Trophoblast cell (in vitro differentiated cells and primary cell): Measurements from ENCODE around the gene CNTRL.

Source experiments
- DNase-seq, 2 donors: peaks; one replicate each; pipeline ENCODE4 v3.0.0-alpha.2; 2016
- H2AFZ ChIP-seq: 2 replicates; pipeline ENCODE4 v1.6.1; 2013; ENCODE audit warnings: low read length, moderate library complexity, mild to moderate bottlenecking; ENCODE audit not compliant: insufficient read depth, poor library complexity
- H2AK5ac ChIP-seq: 2 replicates; pipeline ENCODE4 v1.6.1; 2013; ENCODE audit warnings: mild to moderate bottlenecking, low read length
- H2BK120ac ChIP-seq: 2 replicates; pipeline ENCODE4 v1.6.1; 2013; ENCODE audit warnings: low read length, mild to moderate bottlenecking, moderate library complexity; ENCODE audit not compliant: insufficient read depth, poor library complexity
- H2BK12ac ChIP-seq: 2 replicates; pipeline ENCODE4 v1.6.1; 2013; ENCODE audit warnings: mild to moderate bottlenecking, low read length, moderate library complexity
- H2BK5ac ChIP-seq: 2 replicates; pipeline ENCODE4 v1.6.1; 2013; ENCODE audit warnings: low read length, low read depth, moderate library complexity, mild to moderate bottlenecking; ENCODE audit not compliant: poor library complexity
- H3K14ac ChIP-seq: 2 replicates; pipeline ENCODE4 v1.6.1; 2013; ENCODE audit warnings: mild to moderate bottlenecking, low read length
- H3K18ac ChIP-seq: 2 replicates; pipeline ENCODE4 v1.6.1; 2013; ENCODE audit warnings: mild to moderate bottlenecking, low read length
- H3K23ac ChIP-seq: 2 replicates; pipeline ENCODE4 v1.6.1; 2013; ENCODE audit warnings: low read length
- H3K27ac ChIP-seq: 2 replicates; pipeline ENCODE4 v1.5.1; 2013; ENCODE audit warnings: low read depth, mild to moderate bottlenecking, inconsistent platforms, low read length, moderate library complexity
- H3K27me3 ChIP-seq: 2 replicates; pipeline ENCODE4 v1.6.1; 2013; ENCODE audit warnings: inconsistent platforms, mild to moderate bottlenecking, low read length, moderate library complexity; ENCODE audit not compliant: insufficient read depth
- H3K36me3 ChIP-seq, 2 experiments: 1 replicate in 1 of 2; 2 replicates in 1 of 2; pipeline ENCODE4 v1.6.1; 2013; ENCODE audit warnings: low read length in 2 of 2, mild to moderate bottlenecking in 2 of 2, moderate library complexity in 1 of 2; ENCODE audit not compliant: insufficient read depth in 2 of 2, control insufficient read depth in 1 of 2
- H3K4ac ChIP-seq: 2 replicates; pipeline ENCODE4 v1.6.1; 2013; ENCODE audit warnings: low read depth, mild to moderate bottlenecking, low read length, moderate library complexity
- H3K4me1 ChIP-seq, 2 experiments: 1 replicate in 1 of 2; 2 replicates in 1 of 2; pipeline ENCODE4 v1.6.1; 2013; ENCODE audit warnings: low read length in 2 of 2, mild to moderate bottlenecking in 2 of 2, moderate library complexity in 1 of 2; ENCODE audit not compliant: insufficient read depth in 2 of 2, control insufficient read depth in 1 of 2
- H3K4me2 ChIP-seq: 2 replicates; pipeline ENCODE4 v1.6.1; 2013; ENCODE audit warnings: inconsistent platforms, mild to moderate bottlenecking, low read length, moderate library complexity
- H3K4me3 ChIP-seq: 2 replicates; pipeline ENCODE4 v1.5.1; 2013; ENCODE audit warnings: mild to moderate bottlenecking, low read depth, low read length, inconsistent platforms
- H3K79me1 ChIP-seq: one replicate; pipeline ENCODE4 v1.6.1; 2013; ENCODE audit warnings: low read length
- H3K79me2 ChIP-seq: 2 replicates; pipeline ENCODE4 v1.6.1; 2013; ENCODE audit warnings: low read length, mild to moderate bottlenecking; ENCODE audit not compliant: control insufficient read depth, insufficient read depth, poor library complexity
- H3K9ac ChIP-seq: 2 replicates; pipeline ENCODE4 v1.6.1; 2013; ENCODE audit warnings: mild to moderate bottlenecking, low read length
- H3K9me3 ChIP-seq: 2 replicates; pipeline ENCODE4 v1.6.1; 2013; ENCODE audit warnings: low read depth, mild to moderate bottlenecking, control low read depth, inconsistent platforms, low read length; ENCODE audit not compliant: insufficient read depth
- H4K12ac ChIP-seq: 2 replicates; pipeline ENCODE4 v1.6.1; 2013; ENCODE audit warnings: low read depth, mild to moderate bottlenecking, low read length, moderate library complexity
- H4K8ac ChIP-seq: 2 replicates; pipeline ENCODE4 v1.6.1; 2013; ENCODE audit warnings: low read depth, mild to moderate bottlenecking, low read length, moderate library complexity
- H4K91ac ChIP-seq: one replicate; pipeline ENCODE4 v1.6.1; 2013; ENCODE audit warnings: low read depth, mild to moderate bottlenecking, low read length, moderate library complexity
- whole genome bisulfite sequencing: extraction: QIAGEN DNeasy Blood & Tissue Kit; methylation state at CpG from one replicate; pipeline ENCODE4 v1.1.7; 2013; ENCODE audit warnings: missing lambda C conversion rate; ENCODE audit not compliant: insufficient read length, insufficient coverage; ENCODE audit errors: extremely low coverage; 5-methylcytosine and 5-hydroxymethylcytosine counted together

The CNTRL gene

GRCh38 chr9:121055642-121056143, 19.1 kb upstream of the CNTRL start:
- H3K4ac ChIP-seq, result no peak overlapping the region
- peaks cover 0 to 1% of the 10 kb centered on the region in 2 experiments for H3K36me3 ChIP-seq
- no peak overlapping the region for H3K18ac ChIP-seq
- H2BK120ac ChIP-seq, result no peak overlapping the region
- H3K23ac ChIP-seq, result no peak overlapping the region
- WGBS, result no CpG with 5 or more reads among the region's 2 CpGs
- no peak overlapping the region for H3K14ac ChIP-seq
- no peak overlapping the region for H4K8ac ChIP-seq
- no peaks in the 10 kb centered on the region for H3K79me2 ChIP-seq
- H3K4me1 ChIP-seq, result peaks cover 0 to 2% of the 10 kb centered on the region in 2 experiments
- no peak overlapping the region for H3K4me2 ChIP-seq
- no peak overlapping the region for H4K12ac ChIP-seq
- no peaks in the 10 kb centered on the region for H3K9me3 ChIP-seq
- no peak overlapping the region for H3K27ac ChIP-seq
- no peak for DNase-seq
- H3K27me3 ChIP-seq, result no peaks in the 10 kb centered on the region
- no peak overlapping the region for H2BK5ac ChIP-seq
- no peak overlapping the region for H2AFZ ChIP-seq
- no peak overlapping the region for H2AK5ac ChIP-seq
- no peak overlapping the region for H3K9ac ChIP-seq
- H3K79me1 ChIP-seq, result no peaks in the 10 kb centered on the region
- no peak overlapping the region for H4K91ac ChIP-seq
- no peak overlapping the region for H3K4me3 ChIP-seq
- no peak overlapping the region for H2BK12ac ChIP-seq

GRCh38 chr9:121057821-121058220, 16.9 kb upstream of the CNTRL start:
- no peak for DNase-seq
- H2BK5ac ChIP-seq, result no peak overlapping the region

GRCh38 chr9:121059513-121059912, 15.2 kb upstream of the CNTRL start:
- no CpG with 5 or more reads among the region's 6 CpGs for WGBS
- Histone ChIP-seq H3K4me3 (no peak overlapping the region), H2BK120ac (no peak overlapping the region), H3K4ac (no peak overlapping the region), H3K23ac (no peak overlapping the region), H3K27ac (no peak overlapping the region), H4K91ac (no peak overlapping the region), H3K27me3 (no peaks in the 10 kb centered on the region), H2BK5ac (no peak overlapping the region), H3K36me3 (peaks cover 0 to 1% of the 10 kb centered on the region in 2 experiments), H3K9ac (no peak overlapping the region), H4K8ac (no peak overlapping the region), H3K18ac (no peak overlapping the region), H4K12ac (no peak overlapping the region), H3K14ac (no peak overlapping the region), H2AK5ac (no peak overlapping the region), H3K4me2 (no peak overlapping the region), H3K79me2 (no peaks in the 10 kb centered on the region), H3K9me3 (no peaks in the 10 kb centered on the region), H2BK12ac (no peak overlapping the region), H3K4me1 (no peaks in the 10 kb centered on the region), H2AFZ (no peak overlapping the region), H3K79me1 (no peaks in the 10 kb centered on the region)
- DNase-seq, result no peak

More at GRCh38 chr9:121057821-121058220, 16.9 kb upstream of the CNTRL start:
- Histone ChIP-seq H3K79me2 (no peaks in the 10 kb centered on the region), H4K91ac (no peak overlapping the region), H3K14ac (no peak overlapping the region), H3K4ac (no peak overlapping the region), H3K4me1 (peaks cover 0 to 2% of the 10 kb centered on the region in 2 experiments), H3K27ac (no peak overlapping the region), H4K8ac (no peak overlapping the region), H3K4me3 (no peak overlapping the region), H3K4me2 (no peak overlapping the region), H3K23ac (no peak overlapping the region), H3K36me3 (peaks cover 0 to 1% of the 10 kb centered on the region in 2 experiments), H2BK120ac (no peak overlapping the region), H4K12ac (no peak overlapping the region), H2AFZ (no peak overlapping the region), H2BK12ac (no peak overlapping the region), H3K18ac (no peak overlapping the region), H2AK5ac (no peak overlapping the region), H3K79me1 (no peaks in the 10 kb centered on the region), H3K9ac (no peak overlapping the region), H3K27me3 (no peaks in the 10 kb centered on the region), H3K9me3 (no peaks in the 10 kb centered on the region)
- WGBS, result no CpG with 5 or more reads among the region's 5 CpGs

- no peaks in the 10 kb centered on the region for H3K79me2 ChIP-seq
- no peak overlapping the region for H3K27ac ChIP-seq
- H3K18ac ChIP-seq, result no peak overlapping the region
- no peaks in the 10 kb centered on the region for H3K27me3 ChIP-seq
- H3K36me3 ChIP-seq, result peaks cover 0 to 1% of the 10 kb centered on the region in 2 experiments
- H3K14ac ChIP-seq, result no peak overlapping the region
- no peak overlapping the region for H3K4ac ChIP-seq
- no peak overlapping the region for H3K23ac ChIP-seq
- no peak overlapping the region for H3K4me2 ChIP-seq
- H3K9me3 ChIP-seq, result no peaks in the 10 kb centered on the region
- WGBS, result no CpG with 5 or more reads among the region's 6 CpGs
- no peak overlapping the region for H2AFZ ChIP-seq
- H4K8ac ChIP-seq, result no peak overlapping the region
- no peaks in the 10 kb centered on the region for H3K4me1 ChIP-seq
- H3K79me1 ChIP-seq, result no peaks in the 10 kb centered on the region
- H4K91ac ChIP-seq, result no peak overlapping the region
- no peak overlapping the region for H3K4me3 ChIP-seq
- H2BK5ac ChIP-seq, result no peak overlapping the region
- H4K12ac ChIP-seq, result no peak overlapping the region
- no peak overlapping the region for H2BK120ac ChIP-seq
- peak; percentile 63 to 89 for DNase-seq
- H3K9ac ChIP-seq, result no peak overlapping the region
- H2AK5ac ChIP-seq, result no peak overlapping the region
- H2BK12ac ChIP-seq, result no peak overlapping the region
These were observed 14.6 kb upstream of the CNTRL start for GRCh38 chr9:121059998-121060636.
